K562 (cell line): ENCODE data around the gene BRWD1. TPM values are rescaled to one million over a fixed set of nuclear protein-coding genes. Genes with fewer than 3 reads are reported as not detected.
A peak's percentile ranks its signal among the peaks of the same experiment; 100 is the strongest.

ENCODE experiments used
- CBFA2T3 ChIP-seq: fragments of 450-650 bp; IDR thresholded peaks from 2 replicates; pipeline ENCODE4 v1.6.1; 2017
- CCAR2 ChIP-seq: fragments of 200-400 bp; formaldehyde crosslinking; IDR thresholded peaks from 2 replicates; pipeline ENCODE4 v1.6.1; 2017; ENCODE audit warnings: mild to moderate bottlenecking, low read depth, low read length
- FOXK1 ChIP-seq: sonication (generic); formaldehyde crosslinking; IDR thresholded peaks from 2 replicates; pipeline ENCODE4 v1.8.0; 2022; ENCODE audit warnings: missing genetic modification reagents, mild to moderate bottlenecking, borderline replicate concordance
- GATAD2A ChIP-seq: fragments of 450-650 bp; IDR thresholded peaks from 2 replicates; pipeline ENCODE4 v1.6.1; 2017
- HDAC8 ChIP-seq: fragments of 450-650 bp; IDR thresholded peaks from 2 replicates; pipeline ENCODE4 v1.6.1; 2016; ENCODE audit warnings: mild to moderate bottlenecking, missing genetic modification characterization, moderate library complexity, missing compliant biosample characterization
- RBM14 ChIP-seq: fragments of 200-400 bp; formaldehyde crosslinking; IDR thresholded peaks from 2 replicates; pipeline ENCODE4 v1.6.1; 2018; ENCODE audit warnings: low read depth, mild to moderate bottlenecking, low read length, moderate library complexity, borderline replicate concordance; ENCODE audit not compliant: insufficient read depth
- polyA plus RNA-seq, 8 experiments: library from polyadenylated mRNA; depleted of rRNA in 4 of 8; stranded (reverse) in 5 of 8; unstranded in 3 of 8; fragments of >200 nt; fragmentation: Nextera tagmentation in 2 of 8; fragmentation: Illumina TruSeq in 1 of 8; extraction: Ambion mirVana in 2 of 8; extraction: Trizol in 1 of 8; gene quantifications; 2 replicates each; pipeline versions ENCODE4 v1.2.1 to v1.2.3, GENCODE V29; 2011 to 2014; ENCODE audit warnings: inconsistent platforms in 1 of 8, missing spikeins in 1 of 8
- total RNA-seq, 7 experiments: library from RNA; depleted of rRNA in 6 of 7; stranded (reverse); fragments of >200 nt in 6 of 7; fragmentation: Illumina TruSeq in 2 of 7; extraction: Trizol in 2 of 7; gene quantifications; 2 replicates each; pipeline versions ENCODE4 v1.2.1 to v1.2.3, GENCODE V29; 2011 to 2021; ENCODE audit warnings: low replicate concordance in 1 of 7
- TF ChIP-seq, protein P1 (sequence below): sonication (generic); formaldehyde crosslinking; IDR thresholded peaks from 2 replicates; pipeline ENCODE4 v1.8.0; 2022; ENCODE audit warnings: mild to moderate bottlenecking, missing genetic modification reagents
- TF ChIP-seq, protein P2 (sequence below): sonication (generic); formaldehyde crosslinking; IDR thresholded peaks from 2 replicates; pipeline ENCODE4 v1.8.1; 2022; ENCODE audit warnings: missing genetic modification reagents
- TF ChIP-seq, protein P3 (sequence below): IDR thresholded peaks from 2 replicates; pipeline ENCODE4 v1.6.1; 2016; ENCODE audit warnings: missing genetic modification characterization, missing compliant biosample characterization
- TF ChIP-seq, protein P4 (sequence below), 2 experiments: fragments of 450-650 bp; formaldehyde crosslinking in 1 of 2; IDR thresholded peaks; 2 replicates each; pipeline versions ENCODE4 v1.4.0 to v1.6.1; 2014 to 2020; ENCODE audit warnings: mild to moderate bottlenecking in 2 of 2, borderline replicate concordance in 1 of 2, low read depth in 1 of 2

Gene BRWD1
- total and polyA plus RNA-seq, 9 of the 15 experiments (the other 6 are each of a cell fraction or from before 2014, with no cell fraction given), result 10.1 to 60.2 (median 34.1) TPM

- TF ChIP-seq, protein P1, sequence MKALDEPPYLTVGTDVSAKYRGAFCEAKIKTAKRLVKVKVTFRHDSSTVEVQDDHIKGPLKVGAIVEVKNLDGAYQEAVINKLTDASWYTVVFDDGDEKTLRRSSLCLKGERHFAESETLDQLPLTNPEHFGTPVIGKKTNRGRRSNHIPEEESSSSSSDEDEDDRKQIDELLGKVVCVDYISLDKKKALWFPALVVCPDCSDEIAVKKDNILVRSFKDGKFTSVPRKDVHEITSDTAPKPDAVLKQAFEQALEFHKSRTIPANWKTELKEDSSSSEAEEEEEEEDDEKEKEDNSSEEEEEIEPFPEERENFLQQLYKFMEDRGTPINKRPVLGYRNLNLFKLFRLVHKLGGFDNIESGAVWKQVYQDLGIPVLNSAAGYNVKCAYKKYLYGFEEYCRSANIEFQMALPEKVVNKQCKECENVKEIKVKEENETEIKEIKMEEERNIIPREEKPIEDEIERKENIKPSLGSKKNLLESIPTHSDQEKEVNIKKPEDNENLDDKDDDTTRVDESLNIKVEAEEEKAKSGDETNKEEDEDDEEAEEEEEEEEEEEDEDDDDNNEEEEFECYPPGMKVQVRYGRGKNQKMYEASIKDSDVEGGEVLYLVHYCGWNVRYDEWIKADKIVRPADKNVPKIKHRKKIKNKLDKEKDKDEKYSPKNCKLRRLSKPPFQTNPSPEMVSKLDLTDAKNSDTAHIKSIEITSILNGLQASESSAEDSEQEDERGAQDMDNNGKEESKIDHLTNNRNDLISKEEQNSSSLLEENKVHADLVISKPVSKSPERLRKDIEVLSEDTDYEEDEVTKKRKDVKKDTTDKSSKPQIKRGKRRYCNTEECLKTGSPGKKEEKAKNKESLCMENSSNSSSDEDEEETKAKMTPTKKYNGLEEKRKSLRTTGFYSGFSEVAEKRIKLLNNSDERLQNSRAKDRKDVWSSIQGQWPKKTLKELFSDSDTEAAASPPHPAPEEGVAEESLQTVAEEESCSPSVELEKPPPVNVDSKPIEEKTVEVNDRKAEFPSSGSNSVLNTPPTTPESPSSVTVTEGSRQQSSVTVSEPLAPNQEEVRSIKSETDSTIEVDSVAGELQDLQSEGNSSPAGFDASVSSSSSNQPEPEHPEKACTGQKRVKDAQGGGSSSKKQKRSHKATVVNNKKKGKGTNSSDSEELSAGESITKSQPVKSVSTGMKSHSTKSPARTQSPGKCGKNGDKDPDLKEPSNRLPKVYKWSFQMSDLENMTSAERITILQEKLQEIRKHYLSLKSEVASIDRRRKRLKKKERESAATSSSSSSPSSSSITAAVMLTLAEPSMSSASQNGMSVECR (CRISPR knock-in tag), result no peak
- TF ChIP-seq FOXK1 (CRISPR knock-in tag) (0 out of 2 replicates have a peak, but pooled peaks have one; percentile 57), CCAR2 (no peak), RBM14 (peak; percentile 93; the same call in 1 of the 2 replicates), GATAD2A (no peak), HDAC8 (no peak), CBFA2T3 (0 out of 2 replicates have a peak, but pooled peaks have one; percentile 19)
- TF ChIP-seq, protein P2, sequence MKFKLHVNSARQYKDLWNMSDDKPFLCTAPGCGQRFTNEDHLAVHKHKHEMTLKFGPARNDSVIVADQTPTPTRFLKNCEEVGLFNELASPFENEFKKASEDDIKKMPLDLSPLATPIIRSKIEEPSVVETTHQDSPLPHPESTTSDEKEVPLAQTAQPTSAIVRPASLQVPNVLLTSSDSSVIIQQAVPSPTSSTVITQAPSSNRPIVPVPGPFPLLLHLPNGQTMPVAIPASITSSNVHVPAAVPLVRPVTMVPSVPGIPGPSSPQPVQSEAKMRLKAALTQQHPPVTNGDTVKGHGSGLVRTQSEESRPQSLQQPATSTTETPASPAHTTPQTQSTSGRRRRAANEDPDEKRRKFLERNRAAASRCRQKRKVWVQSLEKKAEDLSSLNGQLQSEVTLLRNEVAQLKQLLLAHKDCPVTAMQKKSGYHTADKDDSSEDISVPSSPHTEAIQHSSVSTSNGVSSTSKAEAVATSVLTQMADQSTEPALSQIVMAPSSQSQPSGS (CRISPR knock-in tag), result no peak
- TF ChIP-seq, protein P3, sequence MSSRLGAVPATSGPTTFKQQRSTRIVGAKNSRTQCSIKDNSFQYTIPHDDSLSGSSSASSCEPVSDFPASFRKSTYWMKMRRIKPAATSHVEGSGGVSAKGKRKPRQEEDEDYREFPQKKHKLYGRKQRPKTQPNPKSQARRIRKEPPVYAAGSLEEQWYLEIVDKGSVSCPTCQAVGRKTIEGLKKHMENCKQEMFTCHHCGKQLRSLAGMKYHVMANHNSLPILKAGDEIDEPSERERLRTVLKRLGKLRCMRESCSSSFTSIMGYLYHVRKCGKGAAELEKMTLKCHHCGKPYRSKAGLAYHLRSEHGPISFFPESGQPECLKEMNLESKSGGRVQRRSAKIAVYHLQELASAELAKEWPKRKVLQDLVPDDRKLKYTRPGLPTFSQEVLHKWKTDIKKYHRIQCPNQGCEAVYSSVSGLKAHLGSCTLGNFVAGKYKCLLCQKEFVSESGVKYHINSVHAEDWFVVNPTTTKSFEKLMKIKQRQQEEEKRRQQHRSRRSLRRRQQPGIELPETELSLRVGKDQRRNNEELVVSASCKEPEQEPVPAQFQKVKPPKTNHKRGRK, result no peak
- TF ChIP-seq, protein P4, sequence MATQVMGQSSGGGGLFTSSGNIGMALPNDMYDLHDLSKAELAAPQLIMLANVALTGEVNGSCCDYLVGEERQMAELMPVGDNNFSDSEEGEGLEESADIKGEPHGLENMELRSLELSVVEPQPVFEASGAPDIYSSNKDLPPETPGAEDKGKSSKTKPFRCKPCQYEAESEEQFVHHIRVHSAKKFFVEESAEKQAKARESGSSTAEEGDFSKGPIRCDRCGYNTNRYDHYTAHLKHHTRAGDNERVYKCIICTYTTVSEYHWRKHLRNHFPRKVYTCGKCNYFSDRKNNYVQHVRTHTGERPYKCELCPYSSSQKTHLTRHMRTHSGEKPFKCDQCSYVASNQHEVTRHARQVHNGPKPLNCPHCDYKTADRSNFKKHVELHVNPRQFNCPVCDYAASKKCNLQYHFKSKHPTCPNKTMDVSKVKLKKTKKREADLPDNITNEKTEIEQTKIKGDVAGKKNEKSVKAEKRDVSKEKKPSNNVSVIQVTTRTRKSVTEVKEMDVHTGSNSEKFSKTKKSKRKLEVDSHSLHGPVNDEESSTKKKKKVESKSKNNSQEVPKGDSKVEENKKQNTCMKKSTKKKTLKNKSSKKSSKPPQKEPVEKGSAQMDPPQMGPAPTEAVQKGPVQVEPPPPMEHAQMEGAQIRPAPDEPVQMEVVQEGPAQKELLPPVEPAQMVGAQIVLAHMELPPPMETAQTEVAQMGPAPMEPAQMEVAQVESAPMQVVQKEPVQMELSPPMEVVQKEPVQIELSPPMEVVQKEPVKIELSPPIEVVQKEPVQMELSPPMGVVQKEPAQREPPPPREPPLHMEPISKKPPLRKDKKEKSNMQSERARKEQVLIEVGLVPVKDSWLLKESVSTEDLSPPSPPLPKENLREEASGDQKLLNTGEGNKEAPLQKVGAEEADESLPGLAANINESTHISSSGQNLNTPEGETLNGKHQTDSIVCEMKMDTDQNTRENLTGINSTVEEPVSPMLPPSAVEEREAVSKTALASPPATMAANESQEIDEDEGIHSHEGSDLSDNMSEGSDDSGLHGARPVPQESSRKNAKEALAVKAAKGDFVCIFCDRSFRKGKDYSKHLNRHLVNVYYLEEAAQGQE (IDR thresholded peaks at IDR 0.05; ENCODE audit: borderline replicate concordance), result no peak
- TF ChIP-seq, protein P4 (CRISPR knock-in tag; IDR thresholded peaks at IDR 0.05; ENCODE audit: low read depth), result no peak
These were observed 130.8 kb downstream of the BRWD1 start (continued) for GRCh38 chr21:39182484-39183271.
